ENCODE data around the gene FXYD3.
"Not testable (repeated sequence)": the region's sequence is repeated elsewhere in the genome, so short reads cannot be mapped to it uniquely, and the experiment has no call there.

FXYD3 gene

DNA sequence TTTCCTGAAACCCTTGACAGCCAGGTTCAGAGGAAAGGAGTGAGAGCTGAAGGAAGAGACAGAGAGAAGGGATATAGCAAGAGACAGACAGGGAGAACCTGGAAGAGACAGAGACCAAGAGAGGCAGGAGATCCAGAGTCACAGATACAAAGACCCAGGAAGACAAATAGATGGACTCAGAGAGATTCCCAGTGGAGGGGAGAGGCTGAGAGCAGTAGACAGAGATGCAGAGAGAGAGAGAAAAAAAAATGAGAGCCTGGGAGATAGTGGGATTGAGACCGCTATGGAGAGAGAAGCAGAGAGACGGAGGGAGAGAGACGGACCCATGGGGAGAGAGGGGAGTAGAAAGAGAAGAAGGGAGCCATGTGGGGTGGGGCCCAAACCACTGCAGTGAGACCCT, 28.2 kb downstream of the FXYD3 start:
- H3K4me3 ChIP-seq (ENCODE audit: low read depth, low read length), result no peak overlapping the region
- H3K4me1 ChIP-seq (ENCODE audit: control insufficient read depth, insufficient read depth, low read length, unreplicated experiment), result peaks cover 3% of the 10 kb centered on the region
- H3K27me3 ChIP-seq (ENCODE audit: insufficient read depth, low read length), result no peaks in the 10 kb centered on the region
- H2AFZ ChIP-seq (ENCODE audit: low read length, unreplicated experiment), result no peak overlapping the region
- no peaks in the 10 kb centered on the region for H3K79me2 ChIP-seq (ENCODE audit: control insufficient read depth, insufficient read depth, low read length, unreplicated experiment)
- no peak overlapping the region for H3K27ac ChIP-seq (ENCODE audit: low read depth, low read length)
- H3K36me3 ChIP-seq (ENCODE audit: insufficient read depth, low read length), result no peaks in the 10 kb centered on the region

- Histone ChIP-seq H3K4me3 (ENCODE audit: low read depth, low read length) (no peak overlapping the region), H3K27ac (ENCODE audit: low read depth, low read length) (no peak overlapping the region), H3K79me2 (ENCODE audit: control insufficient read depth, insufficient read depth, low read length, unreplicated experiment) (no peaks in the 10 kb centered on the region), H2AFZ (ENCODE audit: low read length, unreplicated experiment) (no peak overlapping the region), H3K27me3 (ENCODE audit: insufficient read depth, low read length) (no peaks in the 10 kb centered on the region), H3K4me1 (ENCODE audit: control insufficient read depth, insufficient read depth, low read length, unreplicated experiment) (peaks cover 3% of the 10 kb centered on the region), H3K36me3 (ENCODE audit: insufficient read depth, low read length) (no peaks in the 10 kb centered on the region)
Measured at GRCh38 chr19:35144259-35144599, 28.6 kb downstream of the FXYD3 start.

- no peak overlapping the region for H3K4me3 ChIP-seq (ENCODE audit: low read depth, low read length)
Measured at GRCh38 chr19:35144600-35145436, 29.2 kb downstream of the FXYD3 start.

GRCh38 chr19:35146746-35147459, 31.3 kb downstream of the FXYD3 start:
- no peak overlapping the region for H2AFZ ChIP-seq (ENCODE audit: low read length, unreplicated experiment)
- no peaks in the 10 kb centered on the region for H3K79me2 ChIP-seq (ENCODE audit: control insufficient read depth, insufficient read depth, low read length, unreplicated experiment)
- no peaks in the 10 kb centered on the region for H3K36me3 ChIP-seq (ENCODE audit: insufficient read depth, low read length)
- H3K27me3 ChIP-seq (ENCODE audit: insufficient read depth, low read length), result no peaks in the 10 kb centered on the region
- no peak overlapping the region for H3K27ac ChIP-seq (ENCODE audit: low read depth, low read length)
- H3K4me3 ChIP-seq (ENCODE audit: low read depth, low read length), result no peak overlapping the region
- H3K4me1 ChIP-seq (ENCODE audit: control insufficient read depth, insufficient read depth, low read length, unreplicated experiment), result no peaks in the 10 kb centered on the region

More at GRCh38 chr19:35144600-35145436, 29.2 kb downstream of the FXYD3 start:
- Histone ChIP-seq H3K4me1 (ENCODE audit: control insufficient read depth, insufficient read depth, low read length, unreplicated experiment) (peaks cover 3% of the 10 kb centered on the region), H2AFZ (ENCODE audit: low read length, unreplicated experiment) (no peak overlapping the region), H3K27ac (ENCODE audit: low read depth, low read length) (no peak overlapping the region), H3K27me3 (ENCODE audit: insufficient read depth, low read length) (no peaks in the 10 kb centered on the region), H3K79me2 (ENCODE audit: control insufficient read depth, insufficient read depth, low read length, unreplicated experiment) (no peaks in the 10 kb centered on the region), H3K36me3 (ENCODE audit: insufficient read depth, low read length) (no peaks in the 10 kb centered on the region)

DNA sequence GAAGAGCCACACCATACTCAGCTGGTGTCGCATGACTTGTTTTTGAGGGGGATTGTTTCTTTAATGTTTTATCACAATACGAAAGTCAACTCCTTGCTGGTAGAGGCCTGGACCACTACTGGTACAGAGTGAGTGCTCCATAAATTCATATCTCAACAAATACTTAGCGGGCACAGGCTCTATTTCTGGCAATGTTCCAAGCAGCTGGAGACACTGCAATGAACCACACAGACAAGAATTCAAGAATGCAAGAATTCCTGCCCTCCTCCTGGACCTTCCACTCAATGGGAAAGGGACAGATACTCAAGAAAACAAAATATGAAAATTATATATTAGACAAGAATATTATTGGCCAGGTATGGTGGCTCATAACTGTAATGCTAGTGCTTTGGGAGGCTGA, 33.8 kb downstream of the FXYD3 start:
- Histone ChIP-seq H2AFZ (ENCODE audit: low read length, unreplicated experiment) (no peak overlapping the region), H3K27ac (ENCODE audit: low read depth, low read length) (no peak overlapping the region), H3K4me1 (ENCODE audit: control insufficient read depth, insufficient read depth, low read length, unreplicated experiment) (no peaks in the 10 kb centered on the region), H3K27me3 (ENCODE audit: insufficient read depth, low read length) (no peaks in the 10 kb centered on the region), H3K4me3 (ENCODE audit: low read depth, low read length) (no peak overlapping the region), H3K36me3 (ENCODE audit: insufficient read depth, low read length) (no peaks in the 10 kb centered on the region), H3K79me2 (ENCODE audit: control insufficient read depth, insufficient read depth, low read length, unreplicated experiment) (no peaks in the 10 kb centered on the region)

DNA sequence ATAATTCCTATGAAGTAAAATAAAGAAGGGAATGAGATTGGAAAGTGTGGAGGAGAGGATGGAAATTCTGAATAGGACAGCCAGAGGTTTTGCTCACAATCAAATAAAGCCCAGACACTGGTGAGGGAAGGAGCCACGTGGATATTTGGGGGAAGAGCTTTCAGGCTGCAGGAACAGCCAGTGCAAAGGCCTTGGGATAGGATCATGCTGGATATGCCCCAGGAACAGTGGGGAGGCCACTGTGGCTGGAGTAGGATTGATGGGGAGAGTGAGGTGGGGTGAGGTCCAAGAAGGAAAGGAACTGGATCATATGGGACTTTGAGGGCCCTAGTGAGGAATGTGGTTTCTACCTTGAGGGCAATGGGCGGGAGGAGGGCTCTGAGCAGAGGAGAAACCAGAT, 34.8 kb downstream of the FXYD3 start:
- no peaks in the 10 kb centered on the region for H3K36me3 ChIP-seq (ENCODE audit: insufficient read depth, low read length)
- no peak overlapping the region for H3K27ac ChIP-seq (ENCODE audit: low read depth, low read length)
- peaks cover 4% of the 10 kb centered on the region for H3K79me2 ChIP-seq (ENCODE audit: control insufficient read depth, insufficient read depth, low read length, unreplicated experiment)
- no peaks in the 10 kb centered on the region for H3K4me1 ChIP-seq (ENCODE audit: control insufficient read depth, insufficient read depth, low read length, unreplicated experiment)
- no peaks in the 10 kb centered on the region for H3K27me3 ChIP-seq (ENCODE audit: insufficient read depth, low read length)
- H2AFZ ChIP-seq (ENCODE audit: low read length, unreplicated experiment), result no peak overlapping the region
- H3K4me3 ChIP-seq (ENCODE audit: low read depth, low read length), result no peak overlapping the region

DNA sequence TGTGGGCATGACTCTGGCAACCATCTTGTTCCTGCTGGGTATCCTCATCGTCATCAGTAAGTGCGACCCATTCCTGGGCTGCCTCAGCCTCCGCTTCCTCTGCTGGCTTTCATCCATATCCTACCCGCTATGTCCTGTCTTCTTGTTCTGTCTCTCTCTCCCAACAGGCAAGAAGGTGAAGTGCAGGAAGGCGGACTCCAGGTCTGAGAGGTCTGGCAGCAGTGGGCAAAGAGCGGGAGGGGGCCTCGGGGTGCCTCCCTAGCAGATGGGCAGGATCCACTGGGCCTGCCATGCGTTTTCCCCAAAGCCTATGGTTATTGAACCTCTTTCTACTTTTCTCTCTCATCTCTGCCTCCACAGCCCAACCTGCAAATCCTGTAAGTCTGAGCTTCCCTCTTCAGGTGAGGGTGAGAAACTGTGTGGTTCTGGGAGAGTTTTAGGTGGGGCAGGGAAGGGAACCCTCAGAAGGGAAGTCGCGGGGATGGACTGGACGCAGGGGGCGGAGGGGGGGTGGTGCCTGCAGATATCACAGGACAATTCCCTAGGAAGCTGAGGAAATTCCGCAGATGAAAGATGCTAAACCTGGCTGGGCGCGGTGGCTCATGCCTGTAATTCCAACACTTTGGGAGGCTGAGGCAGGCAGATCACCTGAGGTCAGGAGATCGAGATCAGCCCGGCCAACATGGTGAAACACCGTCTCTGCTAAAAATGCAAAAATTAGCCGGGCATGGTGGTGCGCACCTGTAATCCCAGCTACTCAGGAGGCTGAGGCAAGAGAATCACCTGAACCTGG, 35.8 kb downstream of the FXYD3 start:
- peaks cover 14% of the 10 kb centered on the region for H3K79me2 ChIP-seq (ENCODE audit: control insufficient read depth, insufficient read depth, low read length, unreplicated experiment)
- H3K27ac ChIP-seq (ENCODE audit: low read depth, low read length), result no peak overlapping the region
- no peak overlapping the region for H2AFZ ChIP-seq (ENCODE audit: low read length, unreplicated experiment)
- H3K27me3 ChIP-seq (ENCODE audit: insufficient read depth, low read length), result no peaks in the 10 kb centered on the region
- peaks cover 8% of the 10 kb centered on the region for H3K4me1 ChIP-seq (ENCODE audit: control insufficient read depth, insufficient read depth, low read length, unreplicated experiment)
- no peak overlapping the region for H3K4me3 ChIP-seq (ENCODE audit: low read depth, low read length)
- H3K36me3 ChIP-seq (ENCODE audit: insufficient read depth, low read length), result no peaks in the 10 kb centered on the region

DNA sequence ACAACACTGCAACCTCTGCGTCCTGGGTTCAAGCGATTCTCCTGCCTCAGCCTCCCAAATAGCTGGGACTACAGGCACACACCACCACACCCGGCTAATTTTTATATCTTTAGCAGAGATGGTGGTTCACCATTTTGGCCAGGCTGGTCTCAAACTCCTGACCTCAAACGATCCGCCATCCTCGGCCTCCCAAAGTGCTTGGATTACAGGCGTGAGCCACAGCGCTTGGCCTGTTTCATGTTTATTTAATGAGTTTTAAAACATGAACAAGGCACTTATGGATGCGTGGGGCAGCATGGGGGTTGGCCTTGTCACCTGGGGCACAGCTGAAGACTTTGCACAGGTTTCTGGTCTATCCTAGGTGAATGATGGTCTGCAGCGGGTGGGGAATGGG, 37.5 kb downstream of the FXYD3 start:
- H3K79me2 ChIP-seq (ENCODE audit: control insufficient read depth, insufficient read depth, low read length, unreplicated experiment), result peaks cover 21% of the 10 kb centered on the region
- not testable (repeated sequence) for H3K36me3 ChIP-seq (ENCODE audit: insufficient read depth, low read length); H3K27me3 ChIP-seq (ENCODE audit: insufficient read depth, low read length); H3K27ac ChIP-seq (ENCODE audit: low read depth, low read length); H3K4me1 ChIP-seq (ENCODE audit: control insufficient read depth, insufficient read depth, low read length, unreplicated experiment); H2AFZ ChIP-seq (ENCODE audit: low read length, unreplicated experiment); H3K4me3 ChIP-seq (ENCODE audit: low read depth, low read length)

DNA sequence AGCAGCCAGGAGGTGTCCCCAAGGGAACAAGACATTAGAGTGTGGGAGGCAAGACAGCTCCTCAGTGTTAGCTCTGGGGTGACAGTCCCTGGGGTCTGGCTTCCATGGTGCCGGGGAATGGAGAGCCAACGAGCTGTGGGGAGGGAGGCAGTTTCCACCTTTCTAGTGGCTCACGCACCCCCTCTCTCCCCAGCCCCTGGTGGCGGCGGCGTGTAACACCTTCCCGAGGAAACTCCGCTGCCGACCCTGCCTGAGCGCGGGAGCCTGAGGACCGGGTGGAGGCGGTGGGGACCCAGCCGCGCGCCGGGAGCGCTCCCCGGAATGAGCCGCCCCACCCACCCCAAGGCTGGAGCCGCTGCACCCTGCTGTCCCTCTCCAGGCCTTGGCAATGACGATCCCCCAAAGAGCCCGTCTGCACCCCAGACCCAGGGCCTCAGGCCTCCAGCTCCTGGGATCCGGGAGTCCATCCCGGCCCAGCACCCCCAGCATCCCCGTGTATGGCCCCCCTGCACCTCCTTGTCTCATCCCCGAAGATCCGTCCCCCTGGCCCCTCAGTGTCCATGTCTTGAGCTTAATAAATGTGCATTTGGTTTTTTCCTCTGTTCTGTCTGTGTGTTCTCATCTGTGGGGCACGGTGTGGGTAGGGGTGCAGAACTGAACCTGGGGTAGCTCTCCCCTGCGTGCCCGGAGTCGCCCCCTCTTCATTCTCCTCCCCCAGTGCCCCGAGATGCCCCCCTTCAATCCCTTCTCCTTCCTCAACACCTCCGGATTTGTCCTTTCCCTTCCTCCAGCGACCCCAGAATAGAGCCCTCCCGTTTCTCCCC, 38.3 kb downstream of the FXYD3 start:
- H3K27me3 ChIP-seq (ENCODE audit: insufficient read depth, low read length), result no peaks in the 10 kb centered on the region
- H3K79me2 ChIP-seq (ENCODE audit: control insufficient read depth, insufficient read depth, low read length, unreplicated experiment), result peaks cover 21% of the 10 kb centered on the region
- no peak overlapping the region for H3K27ac ChIP-seq (ENCODE audit: low read depth, low read length)

More for the DNA sequence above, 38.3 kb downstream of the FXYD3 start:
- H3K4me3 ChIP-seq (ENCODE audit: low read depth, low read length), result peak overlapping the region; percentile 93
- H2AFZ ChIP-seq (ENCODE audit: low read length, unreplicated experiment), result peak overlapping the region; percentile 81
- H3K4me1 ChIP-seq (ENCODE audit: control insufficient read depth, insufficient read depth, low read length, unreplicated experiment), result peaks cover 8% of the 10 kb centered on the region
- peaks cover 6% of the 10 kb centered on the region; the same call in 1 of the 2 replicates for H3K36me3 ChIP-seq (ENCODE audit: insufficient read depth, low read length)

Measured in ACC112 (cell line).